Parathyroid adenoma (tissue), 2 donors: Measurements from ENCODE around the gene YY1.
"Not testable (repeated sequence)": the region's sequence is repeated elsewhere in the genome, so short reads cannot be mapped to it uniquely, and the experiment has no call there.

Source experiments
- H2AFZ ChIP-seq: fragments of 300-600 bp; sonication (generic); one replicate; pipeline ENCODE4 v1.7.0; 2017; ENCODE audit warnings: antibody characterized with exemption, mild to moderate bottlenecking
- H3K27ac ChIP-seq: fragments of 300-600 bp; sonication (generic); one replicate; pipeline ENCODE4 v1.7.0; 2017
- H3K27me3 ChIP-seq: fragments of 300-600 bp; sonication (generic); one replicate; pipeline ENCODE4 v1.7.0; 2017; ENCODE audit warnings: low read length; ENCODE audit not compliant: control insufficient read depth, insufficient read depth
- H3K36me3 ChIP-seq: fragments of 300-600 bp; sonication (generic); one replicate; pipeline ENCODE4 v1.7.0; 2017; ENCODE audit warnings: low read length; ENCODE audit not compliant: control insufficient read depth, insufficient read depth
- H3K4me1 ChIP-seq: fragments of 300-600 bp; sonication (generic); one replicate; pipeline ENCODE4 v1.7.0; 2017; ENCODE audit warnings: control low read depth
- H3K4me2 ChIP-seq: fragments of 300-600 bp; sonication (generic); one replicate; pipeline ENCODE4 v1.7.0; 2017; ENCODE audit warnings: low read length
- H3K4me3 ChIP-seq: fragments of 300-600 bp; sonication (generic); one replicate; pipeline ENCODE4 v1.7.0; 2017; ENCODE audit warnings: low read depth, low read length
- H3K79me2 ChIP-seq: fragments of 300-600 bp; sonication (generic); one replicate; pipeline ENCODE4 v1.7.0; 2017; ENCODE audit warnings: control low read depth
- H3K9ac ChIP-seq: fragments of 300-600 bp; sonication (generic); one replicate; pipeline ENCODE4 v1.7.0; 2017; ENCODE audit warnings: mild to moderate bottlenecking
- H3K9me3 ChIP-seq: fragments of 300-600 bp; sonication (generic); one replicate; pipeline ENCODE4 v1.7.0; 2017; ENCODE audit warnings: low read length; ENCODE audit not compliant: control insufficient read depth
- CTCF ChIP-seq: fragments of 300-600 bp; sonication (generic); IDR thresholded peaks from one replicate; pipeline ENCODE4 v1.7.0; 2017; ENCODE audit warnings: antibody characterized with exemption, mild to moderate bottlenecking
- donor health status: primary hyperparathyroidism.

YY1 gene

GRCh38 chr14:100296106-100296651 lies 57.2 kb downstream of the YY1 start:
- H3K4me3 ChIP-seq = no peak overlapping the region
- no peaks in the 10 kb centered on the region for H3K79me2 ChIP-seq
- H3K27me3 ChIP-seq = no peaks in the 10 kb centered on the region
- H3K27ac ChIP-seq = no peak overlapping the region
- no peaks in the 10 kb centered on the region for H3K4me1 ChIP-seq
- no peak overlapping the region for H3K9ac ChIP-seq
- no peak for TF ChIP-seq CTCF
- H3K36me3 ChIP-seq = no peaks in the 10 kb centered on the region
- no peaks in the 10 kb centered on the region for H3K9me3 ChIP-seq
- H3K4me2 ChIP-seq = no peak overlapping the region
- H2AFZ ChIP-seq = no peak overlapping the region

GRCh38 chr14:100296729-100297128 lies 57.8 kb downstream of the YY1 start:
- not testable (repeated sequence) for H3K79me2 ChIP-seq, H3K9ac ChIP-seq, H3K27me3 ChIP-seq, H3K27ac ChIP-seq, H3K4me2 ChIP-seq, H3K9me3 ChIP-seq, H2AFZ ChIP-seq, H3K36me3 ChIP-seq, H3K4me1 ChIP-seq, H3K4me3 ChIP-seq

GRCh38 chr14:100297320-100298300 lies 58.7 kb downstream of the YY1 start:
- Histone ChIP-seq H3K79me2 (no peaks in the 10 kb centered on the region), H3K9ac (no peak overlapping the region), H2AFZ (no peak overlapping the region), H3K36me3 (no peaks in the 10 kb centered on the region), H3K4me2 (no peak overlapping the region), H3K9me3 (no peaks in the 10 kb centered on the region), H3K4me3 (no peak overlapping the region), H3K27me3 (no peaks in the 10 kb centered on the region), H3K4me1 (no peaks in the 10 kb centered on the region), H3K27ac (no peak overlapping the region)
- TF ChIP-seq CTCF = no peak

- Histone ChIP-seq H3K9ac (no peak overlapping the region), H2AFZ (no peak overlapping the region), H3K36me3 (no peaks in the 10 kb centered on the region), H3K79me2 (no peaks in the 10 kb centered on the region), H3K9me3 (no peaks in the 10 kb centered on the region), H3K4me3 (no peak overlapping the region), H3K27me3 (no peaks in the 10 kb centered on the region), H3K4me1 (no peaks in the 10 kb centered on the region), H3K27ac (no peak overlapping the region), H3K4me2 (no peak overlapping the region)
- TF ChIP-seq CTCF = no peak
These were observed 59.8 kb downstream of the YY1 start for GRCh38 chr14:100298551-100299237.

GRCh38 chr14:100299238-100299560 lies 60.3 kb downstream of the YY1 start:
- TF ChIP-seq CTCF = no peak
- Histone ChIP-seq H3K79me2 (no peaks in the 10 kb centered on the region), H3K27ac (no peak overlapping the region), H3K4me1 (no peaks in the 10 kb centered on the region), H3K4me2 (no peak overlapping the region), H3K27me3 (no peaks in the 10 kb centered on the region), H3K9ac (no peak overlapping the region), H3K9me3 (no peaks in the 10 kb centered on the region), H3K4me3 (no peak overlapping the region), H3K36me3 (no peaks in the 10 kb centered on the region), H2AFZ (no peak overlapping the region)
